Neutrophil (primary cell): ENCODE measurements around the gene DESI1.

Source experiments
- H3K27ac ChIP-seq: fragments of 200-600 bp; sonication (generic); 2 replicates; pipeline ENCODE4 v1.5.1; 2016; ENCODE audit warnings: mild to moderate bottlenecking, moderate library complexity
- H3K27me3 ChIP-seq: fragments of 200-600 bp; sonication (generic); 2 replicates; pipeline ENCODE4 v1.6.0; 2016; ENCODE audit warnings: mild to moderate bottlenecking
- H3K36me3 ChIP-seq: fragments of 200-600 bp; sonication (generic); 2 replicates; pipeline ENCODE4 v1.5.1; 2017
- H3K4me1 ChIP-seq, 2 experiments: fragments of 200-600 bp in 1 of 2; sonication (generic) in 1 of 2; 1 replicate in 1 of 2; 2 replicates in 1 of 2; pipeline versions ENCODE4 v1.5.1 to v1.6.1; 2013 to 2016; ENCODE audit warnings: low read depth in 1 of 2, low read length in 1 of 2, mild to moderate bottlenecking in 1 of 2, moderate library complexity in 1 of 2; ENCODE audit not compliant: control insufficient read depth in 1 of 2, insufficient read depth in 1 of 2
- H3K4me3 ChIP-seq, 2 experiments: fragments of 200-600 bp in 1 of 2; sonication (generic) in 1 of 2; 1 replicate in 1 of 2; 2 replicates in 1 of 2; pipeline ENCODE4 v1.5.1; 2013 to 2016; ENCODE audit warnings: low read depth in 1 of 2, low read length in 1 of 2, mild to moderate bottlenecking in 1 of 2, moderate library complexity in 1 of 2
- H3K9me3 ChIP-seq: fragments of 200-600 bp; sonication (generic); 2 replicates; pipeline ENCODE4 v1.5.1; 2016
- CTCF ChIP-seq: fragments of 200-600 bp; sonication (generic); IDR thresholded peaks from 2 replicates; pipeline ENCODE4 v1.5.1; 2016; ENCODE audit warnings: antibody characterized with exemption

Gene DESI1

GRCh38 chr22:41556561-41556960, 64.3 kb downstream of the DESI1 start:
- H3K9me3 ChIP-seq: no peaks in the 10 kb centered on the region
- peaks cover 54% of the 10 kb centered on the region for H3K27me3 ChIP-seq
- no peak overlapping the region for H3K4me3 ChIP-seq
- H3K36me3 ChIP-seq: no peaks in the 10 kb centered on the region
- no peak overlapping the region for H3K27ac ChIP-seq
- TF ChIP-seq CTCF: no peak
- no peaks in the 10 kb centered on the region for H3K4me1 ChIP-seq

GRCh38 chr22:41555325-41555982, 65.4 kb downstream of the DESI1 start:
- Histone ChIP-seq H3K9me3 (no peaks in the 10 kb centered on the region), H3K4me1 (no peaks in the 10 kb centered on the region), H3K36me3 (no peaks in the 10 kb centered on the region), H3K27ac (no peak overlapping the region), H3K27me3 (peaks cover 43% of the 10 kb centered on the region), H3K4me3 (no peak overlapping the region)
- TF ChIP-seq CTCF: no peak

GRCh38 chr22:41551877-41552582, 68.8 kb downstream of the DESI1 start:
- H3K4me1 ChIP-seq: no peaks in the 10 kb centered on the region
- TF ChIP-seq CTCF: no peak
- H3K36me3 ChIP-seq: no peaks in the 10 kb centered on the region
- no peak overlapping the region for H3K27ac ChIP-seq
- H3K9me3 ChIP-seq: no peaks in the 10 kb centered on the region
- H3K4me3 ChIP-seq: no peak overlapping the region
- peaks cover 11% of the 10 kb centered on the region for H3K27me3 ChIP-seq

- H3K27me3 ChIP-seq: peaks cover under 1% of the 10 kb centered on the region
- TF ChIP-seq CTCF: no peak
- no peak overlapping the region for H3K27ac ChIP-seq
- H3K36me3 ChIP-seq: no peaks in the 10 kb centered on the region
- no peak overlapping the region for H3K4me3 ChIP-seq
- no peaks in the 10 kb centered on the region for H3K4me1 ChIP-seq
- H3K9me3 ChIP-seq: no peaks in the 10 kb centered on the region
Observed at GRCh38 chr22:41550952-41551491, 69.8 kb downstream of the DESI1 start.

- Histone ChIP-seq H3K27me3 (no peaks in the 10 kb centered on the region), H3K9me3 (no peaks in the 10 kb centered on the region), H3K4me1 (peaks cover 9 to 10% of the 10 kb centered on the region in 2 experiments), H3K27ac (no peak overlapping the region), H3K36me3 (no peaks in the 10 kb centered on the region), H3K4me3 (no peak overlapping the region)
- no peak for TF ChIP-seq CTCF
Observed at GRCh38 chr22:41548830-41549211, 72.0 kb downstream of the DESI1 start.
